WTC11 (cell line): ENCODE measurements around the gene GRIK2. TPM values are rescaled to one million over a fixed set of nuclear protein-coding genes. Genes with fewer than 3 reads are reported as not detected.

ENCODE experiments used
- ATAC-seq: fragments of 200-7000 bp; cut with Tn5 transposase; 2 replicates; pipeline ENCODE4 v1.10.0; 2021; ENCODE audit warnings: mild to moderate bottlenecking, moderate library complexity
- CTCF ChIA-PET: fragments of 300-600 bp; sonication (Branson Sonifier 250); formaldehyde crosslinking; loops from one replicate; lab custom pipeline; 2021; ENCODE audit warnings: antibody characterized with exemption; lab: Charles Lee
- POLR2A ChIA-PET: fragments of 350-600 bp; sonication (Branson Sonifier 250); formaldehyde crosslinking; loops from one replicate; lab custom pipeline; 2021; ENCODE audit warnings: antibody characterized with exemption; lab: Charles Lee
- DNase-seq: peaks from one replicate; pipeline ENCODE4 v3.0.0; 2021; ENCODE audit warnings: low spot score
- H3K27ac Mint-ChIP-seq: 2 replicates; pipeline ENCODE4 v1.8.0; 2021; ENCODE audit warnings: mixed read lengths
- H3K27me3 Mint-ChIP-seq: 2 replicates; pipeline ENCODE4 v1.8.0; 2021; ENCODE audit warnings: low read depth, mild to moderate bottlenecking, moderate library complexity, mixed read lengths
- H3K36me3 Mint-ChIP-seq: 2 replicates; pipeline ENCODE4 v1.8.0; 2021; ENCODE audit warnings: mixed read lengths
- H3K4me1 Mint-ChIP-seq: 2 replicates; pipeline ENCODE4 v1.8.0; 2022; ENCODE audit warnings: mixed read lengths
- H3K4me3 Mint-ChIP-seq: 2 replicates; pipeline ENCODE4 v1.8.0; 2021; ENCODE audit warnings: mild to moderate bottlenecking, moderate library complexity, mixed read lengths
- H3K9me3 Mint-ChIP-seq: 2 replicates; pipeline ENCODE4 v1.8.0; 2021; ENCODE audit warnings: mixed read lengths
- ARID4B ChIP-seq: sonication (generic); formaldehyde crosslinking; IDR thresholded peaks from 2 replicates; pipeline ENCODE4 v1.8.0; 2023; ENCODE audit warnings: missing genetic modification reagents, mild to moderate bottlenecking, borderline replicate concordance
- ATF1 ChIP-seq: sonication (generic); formaldehyde crosslinking; IDR thresholded peaks from 2 replicates; pipeline ENCODE4 v1.8.1; 2023; ENCODE audit warnings: mild to moderate bottlenecking, moderate library complexity, missing genetic modification reagents
- CREM ChIP-seq: sonication (generic); formaldehyde crosslinking; IDR thresholded peaks from 2 replicates; pipeline ENCODE4 v1.8.1; 2022; ENCODE audit warnings: mild to moderate bottlenecking, missing genetic modification reagents, moderate library complexity
- ELF4 ChIP-seq: sonication (generic); formaldehyde crosslinking; IDR thresholded peaks from 2 replicates; pipeline ENCODE4 v1.8.1; 2022; ENCODE audit warnings: low read depth, mild to moderate bottlenecking, moderate library complexity, missing genetic modification reagents
- EMX1 ChIP-seq: fragments of 250-450 bp; sonication (Bioruptor Pico); IDR thresholded peaks from 2 replicates; pipeline ENCODE4 v1.8.0; 2021; ENCODE audit warnings: mild to moderate bottlenecking
- IRF1 ChIP-seq: sonication (generic); formaldehyde crosslinking; IDR thresholded peaks from 2 replicates; pipeline ENCODE4 v1.8.0; 2023; ENCODE audit warnings: missing genetic modification reagents
- JUN ChIP-seq: sonication (generic); formaldehyde crosslinking; IDR thresholded peaks from 2 replicates; pipeline ENCODE4 v1.8.0; 2023; ENCODE audit warnings: mild to moderate bottlenecking, missing genetic modification reagents
- NR3C1 ChIP-seq: sonication (generic); formaldehyde crosslinking; conservative IDR thresholded peaks from 2 replicates; pipeline ENCODE4 v1.8.1; 2023; ENCODE audit warnings: low read depth, mild to moderate bottlenecking, missing genetic modification reagents
- SMAD3 ChIP-seq: sonication (generic); formaldehyde crosslinking; IDR thresholded peaks from 2 replicates; pipeline ENCODE4 v1.8.0; 2022; ENCODE audit warnings: missing genetic modification reagents, mild to moderate bottlenecking, borderline replicate concordance
- TCF7 ChIP-seq: sonication (generic); formaldehyde crosslinking; IDR thresholded peaks from 2 replicates; pipeline ENCODE4 v1.8.0; 2022; ENCODE audit warnings: mild to moderate bottlenecking, low read depth, missing genetic modification reagents, moderate library complexity
- ZNF232 ChIP-seq: sonication (generic); formaldehyde crosslinking; IDR thresholded peaks from 2 replicates; pipeline ENCODE4 v1.8.0; 2022; ENCODE audit warnings: mild to moderate bottlenecking, missing genetic modification reagents
- ZNF281 ChIP-seq: sonication (generic); formaldehyde crosslinking; IDR thresholded peaks from 2 replicates; pipeline ENCODE4 v1.8.0; 2023; ENCODE audit warnings: mild to moderate bottlenecking, missing genetic modification reagents
- ZNF396 ChIP-seq: fragments of 250-450 bp; sonication (Bioruptor Pico); IDR thresholded peaks from 2 replicates; pipeline ENCODE4 v1.8.0; 2021; ENCODE audit warnings: mild to moderate bottlenecking, moderate library complexity, borderline replicate concordance
- ZNF423 ChIP-seq: fragments of 250-450 bp; sonication (Bioruptor Pico); IDR thresholded peaks from 2 replicates; pipeline ENCODE4 v2.1.2; 2022; ENCODE audit warnings: mild to moderate bottlenecking, moderate library complexity
- ZNF532 ChIP-seq: fragments of 250-450 bp; sonication (Bioruptor Pico); IDR thresholded peaks from 2 replicates; pipeline ENCODE4 v1.9.0; 2021; ENCODE audit warnings: mild to moderate bottlenecking, borderline replicate concordance
- total RNA-seq: library from RNA; stranded (reverse); gene quantifications from 3 replicates; pipeline ENCODE4 v1.2.3, GENCODE V29; 2021
- TF ChIP-seq, protein P1 (sequence below): sonication (generic); formaldehyde crosslinking; IDR thresholded peaks from 2 replicates; pipeline ENCODE4 v1.8.1; 2023; ENCODE audit warnings: mild to moderate bottlenecking, missing genetic modification reagents
- TF ChIP-seq, protein P2 (sequence below): fragments of 250-450 bp; sonication (Bioruptor Pico); IDR thresholded peaks from 2 replicates; pipeline ENCODE4 v1.9.0; 2021; ENCODE audit warnings: moderate library complexity, mild to moderate bottlenecking, inconsistent platforms, borderline replicate concordance
- TF ChIP-seq, protein P3 (sequence below): fragments of 250-450 bp; sonication (Bioruptor Pico); conservative IDR thresholded peaks from 2 replicates; pipeline ENCODE4 v1.9.0; 2021; ENCODE audit warnings: mild to moderate bottlenecking

The GRIK2 gene
- total RNA-seq, 1 experiment from 2014 or later, result 2.7 TPM

GRCh38 chr6:101392586-101393230 lies 800 bp upstream of the GRIK2 start:
- peak overlapping the region; percentile 90 for H3K4me3 Mint-ChIP-seq
- peaks cover 18% of the 10 kb centered on the region for H3K4me1 Mint-ChIP-seq
- peak; percentile 23 for DNase-seq
- CTCF ChIA-PET, result interaction anchor here (1.4 kb wide), 1 partner anchor 276 kb away, joined by 3 read pairs; no protein-coding TSS in a partner anchor
- H3K27ac Mint-ChIP-seq, result no peak overlapping the region
- no peaks in the 10 kb centered on the region for H3K9me3 Mint-ChIP-seq
- H3K36me3 Mint-ChIP-seq, result no peaks in the 10 kb centered on the region
- peaks cover 58% of the 10 kb centered on the region for H3K27me3 Mint-ChIP-seq
- POLR2A ChIA-PET, result no interaction called here
- peak; percentile 36 for ATAC-seq
- TF ChIP-seq ATF1 (no peak), ZNF281 (CRISPR knock-in tag) (no peak), IRF1 (CRISPR knock-in tag) (no peak), ZNF232 (CRISPR knock-in tag) (no peak), ZNF396 (CRISPR knock-in tag) (no peak), EMX1 (CRISPR knock-in tag) (no peak), ZNF423 (CRISPR knock-in tag) (no peak), ELF4 (CRISPR knock-in tag) (no peak), CREM (no peak), ZNF532 (no peak), NR3C1 (no peak), TCF7 (CRISPR knock-in tag) (no peak), JUN (CRISPR knock-in tag) (no peak), ARID4B (CRISPR knock-in tag) (no peak), SMAD3 (no peak)
- TF ChIP-seq, protein P1, sequence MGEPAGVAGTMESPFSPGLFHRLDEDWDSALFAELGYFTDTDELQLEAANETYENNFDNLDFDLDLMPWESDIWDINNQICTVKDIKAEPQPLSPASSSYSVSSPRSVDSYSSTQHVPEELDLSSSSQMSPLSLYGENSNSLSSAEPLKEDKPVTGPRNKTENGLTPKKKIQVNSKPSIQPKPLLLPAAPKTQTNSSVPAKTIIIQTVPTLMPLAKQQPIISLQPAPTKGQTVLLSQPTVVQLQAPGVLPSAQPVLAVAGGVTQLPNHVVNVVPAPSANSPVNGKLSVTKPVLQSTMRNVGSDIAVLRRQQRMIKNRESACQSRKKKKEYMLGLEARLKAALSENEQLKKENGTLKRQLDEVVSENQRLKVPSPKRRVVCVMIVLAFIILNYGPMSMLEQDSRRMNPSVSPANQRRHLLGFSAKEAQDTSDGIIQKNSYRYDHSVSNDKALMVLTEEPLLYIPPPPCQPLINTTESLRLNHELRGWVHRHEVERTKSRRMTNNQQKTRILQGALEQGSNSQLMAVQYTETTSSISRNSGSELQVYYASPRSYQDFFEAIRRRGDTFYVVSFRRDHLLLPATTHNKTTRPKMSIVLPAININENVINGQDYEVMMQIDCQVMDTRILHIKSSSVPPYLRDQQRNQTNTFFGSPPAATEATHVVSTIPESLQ (CRISPR knock-in tag), result no peak
- TF ChIP-seq, protein P2, sequence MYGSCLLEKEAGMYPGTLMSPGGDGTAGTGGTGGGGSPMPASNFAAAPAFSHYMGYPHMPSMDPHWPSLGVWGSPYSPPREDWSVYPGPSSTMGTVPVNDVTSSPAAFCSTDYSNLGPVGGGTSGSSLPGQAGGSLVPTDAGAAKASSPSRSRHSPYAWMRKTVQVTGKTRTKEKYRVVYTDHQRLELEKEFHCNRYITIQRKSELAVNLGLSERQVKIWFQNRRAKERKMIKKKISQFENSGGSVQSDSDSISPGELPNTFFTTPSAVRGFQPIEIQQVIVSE, result no peak
- TF ChIP-seq, protein P3, sequence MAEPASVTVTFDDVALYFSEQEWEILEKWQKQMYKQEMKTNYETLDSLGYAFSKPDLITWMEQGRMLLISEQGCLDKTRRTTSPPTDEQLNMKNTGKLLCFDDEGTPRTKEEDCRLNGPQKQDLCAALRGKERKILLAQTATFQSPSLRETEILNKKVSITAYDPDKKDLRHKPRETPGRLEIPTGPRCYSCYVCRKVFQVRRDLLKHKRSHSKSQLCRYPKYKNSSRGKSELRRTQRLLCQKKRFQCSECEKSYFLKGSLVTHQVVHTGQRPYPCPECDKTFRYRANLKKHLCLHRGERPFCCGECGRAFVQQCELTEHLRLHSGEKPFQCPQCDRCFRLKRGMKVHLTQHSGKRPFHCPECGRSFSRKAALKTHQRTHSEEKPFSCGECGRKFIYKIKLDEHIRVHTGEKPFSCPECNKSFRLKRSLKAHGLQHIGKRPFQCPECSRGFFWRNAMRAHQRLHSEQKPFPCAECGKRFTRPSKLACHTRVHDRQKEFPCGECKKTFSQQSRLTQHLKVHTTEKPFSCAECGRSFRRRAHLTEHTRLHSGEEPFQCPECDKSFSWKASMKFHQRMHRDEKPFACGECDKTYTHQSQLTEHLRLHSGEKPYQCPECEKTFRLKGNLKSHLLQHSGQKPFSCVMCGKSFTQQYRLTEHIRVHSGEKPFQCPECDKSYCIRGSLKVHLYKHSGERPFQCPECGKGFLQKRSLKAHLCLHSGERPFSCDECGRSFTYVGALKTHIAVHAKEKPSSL (CRISPR knock-in tag), result no peak
